Hepatocyte (in vitro differentiated cells): Measurements from ENCODE around the gene OBSL1. TPM values are rescaled to one million over a fixed set of nuclear protein-coding genes. Genes with fewer than 3 reads are reported as not detected.

Experiments used
- DNase-seq: peaks from one replicate; pipeline ENCODE4 v3.0.0-alpha.2; 2016; ENCODE audit warnings: low spot score
- H2AFZ ChIP-seq: fragments of 200-600 bp; sonication (generic); 2 replicates; pipeline ENCODE4 v1.6.0; 2016; ENCODE audit warnings: antibody characterized with exemption, mild to moderate bottlenecking
- H3K27ac ChIP-seq: fragments of 200-600 bp; sonication (generic); 2 replicates; pipeline ENCODE4 v1.5.1; 2016; ENCODE audit warnings: mild to moderate bottlenecking
- H3K27me3 ChIP-seq: fragments of 200-600 bp; sonication (generic); 2 replicates; pipeline ENCODE4 v1.6.1; 2016
- H3K36me3 ChIP-seq: fragments of 200-600 bp; sonication (generic); replicated peaks from 2 replicates; pipeline ENCODE4 v1.5.1; 2016; ENCODE audit warnings: low read depth; ENCODE audit not compliant: insufficient read depth
- H3K4me1 ChIP-seq: fragments of 200-600 bp; sonication (generic); 2 replicates; pipeline ENCODE4 v1.5.1; 2016; ENCODE audit warnings: mild to moderate bottlenecking, moderate library complexity; ENCODE audit not compliant: insufficient read depth
- H3K4me2 ChIP-seq: fragments of 200-600 bp; sonication (generic); 2 replicates; pipeline ENCODE4 v1.6.0; 2016
- H3K4me3 ChIP-seq: fragments of 200-600 bp; sonication (generic); 2 replicates; pipeline ENCODE4 v1.5.1; 2016; ENCODE audit warnings: mild to moderate bottlenecking
- H3K79me2 ChIP-seq: fragments of 200-600 bp; sonication (generic); 2 replicates; pipeline ENCODE4 v1.6.0; 2017; ENCODE audit warnings: mild to moderate bottlenecking
- H3K9me2 ChIP-seq: fragments of 200-600 bp; sonication (generic); replicated peaks from 2 replicates; pipeline ENCODE4 v1.6.0; 2017; ENCODE audit warnings: mild to moderate bottlenecking; ENCODE audit not compliant: insufficient read depth
- H3K9me3 ChIP-seq: fragments of 200-600 bp; sonication (generic); 2 replicates; pipeline ENCODE4 v1.5.1; 2016; ENCODE audit warnings: low read depth, mild to moderate bottlenecking
- H4K20me1 ChIP-seq: fragments of 200-600 bp; sonication (generic); 2 replicates; pipeline ENCODE4 v1.6.0; 2016; ENCODE audit warnings: mild to moderate bottlenecking; ENCODE audit not compliant: insufficient read depth, poor library complexity, severe bottlenecking
- EZH2 ChIP-seq: fragments of 200-600 bp; sonication (generic); IDR thresholded peaks from 2 replicates; pipeline ENCODE4 v1.6.1; 2016; ENCODE audit warnings: antibody characterized with exemption, mild to moderate bottlenecking, borderline replicate concordance
- EZH2phosphoT487 ChIP-seq: fragments of 200-600 bp; sonication (generic); IDR thresholded peaks from one replicate; pipeline ENCODE4 v1.6.1; 2018; ENCODE audit warnings: antibody characterized with exemption, mild to moderate bottlenecking, low read depth, moderate library complexity; ENCODE audit not compliant: unreplicated experiment, severe bottlenecking
- WGBS: methylation state at CpG from one replicate; pipeline ENCODE4 v1.1.6; 2016; ENCODE audit warnings: low lambda C conversion rate; ENCODE audit errors: missing lambda C conversion rate; 5-methylcytosine and 5-hydroxymethylcytosine counted together
- polyA plus RNA-seq: library from polyadenylated mRNA; unstranded; fragments of >200 nt; fragmentation: Nextera tagmentation; extraction: Ambion mirVana; gene quantifications from 2 replicates; pipeline ENCODE4 v1.2.1, GENCODE V29; 2016
- total RNA-seq: library from RNA; depleted of rRNA; stranded (reverse); fragments of >200 nt; gene quantifications from 2 replicates; pipeline ENCODE4 v1.2.3, GENCODE V29; 2014
- TF ChIP-seq, protein P1 (sequence below): fragments of 200-600 bp; sonication (generic); IDR thresholded peaks from 2 replicates; pipeline ENCODE4 v1.5.1; 2016; ENCODE audit warnings: antibody characterized with exemption, mild to moderate bottlenecking; ENCODE audit not compliant: poor library complexity

OBSL1 gene
- total and polyA plus RNA-seq, 2 experiments from 2014 or later: 61.0 to 84.6 TPM

DNA sequence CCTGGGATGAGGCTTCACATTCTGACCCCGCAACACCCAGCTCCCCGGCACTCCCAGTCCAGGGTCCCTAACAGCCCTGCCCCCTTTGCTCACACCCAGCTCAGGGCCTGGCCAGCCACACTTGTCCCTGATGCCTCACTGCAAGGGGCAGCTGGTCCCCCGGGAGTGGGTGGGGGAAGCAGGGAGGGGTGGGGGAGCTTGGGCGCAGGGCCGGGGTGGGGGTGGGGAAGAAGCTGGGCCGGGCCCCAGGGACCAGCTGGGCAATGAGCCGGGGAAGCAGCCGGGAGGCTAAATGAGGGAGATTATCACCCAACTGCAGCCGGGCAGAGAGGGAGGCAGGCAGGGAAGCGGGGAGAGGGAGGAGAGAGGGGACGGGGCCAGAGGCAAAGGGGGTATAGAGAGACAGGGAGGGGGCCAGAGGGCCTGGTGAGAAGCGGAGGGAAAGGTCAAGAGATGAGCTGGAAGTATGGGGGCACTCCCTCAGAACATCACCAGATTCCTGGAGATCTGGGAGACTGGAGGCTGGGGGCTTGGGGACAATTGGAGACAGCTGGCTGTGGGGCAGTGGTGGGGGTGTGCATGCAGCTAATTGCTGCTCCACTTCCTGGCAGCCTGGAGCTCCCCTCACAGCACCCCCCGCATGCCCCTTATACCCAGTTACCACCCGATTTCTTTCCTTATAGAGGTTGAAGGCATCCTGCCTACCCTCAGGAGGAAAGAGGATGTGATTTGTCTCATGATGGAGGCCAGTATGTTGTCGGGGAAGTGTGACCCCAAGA lies 59.6 kb downstream of the OBSL1 start:
- Histone ChIP-seq H2AFZ (no peak overlapping the region), H3K27ac (no peak overlapping the region), H3K4me3 (no peak overlapping the region), H3K9me2 (no peaks in the 10 kb centered on the region), H3K9me3 (no peaks in the 10 kb centered on the region), H3K4me1 (peaks cover 33% of the 10 kb centered on the region), H3K4me2 (no peak overlapping the region), H4K20me1 (no peaks in the 10 kb centered on the region), H3K27me3 (peaks cover 49% of the 10 kb centered on the region), H3K79me2 (no peaks in the 10 kb centered on the region), H3K36me3 (no peaks in the 10 kb centered on the region)
- no peak for TF ChIP-seq EZH2
- TF ChIP-seq, protein P1, sequence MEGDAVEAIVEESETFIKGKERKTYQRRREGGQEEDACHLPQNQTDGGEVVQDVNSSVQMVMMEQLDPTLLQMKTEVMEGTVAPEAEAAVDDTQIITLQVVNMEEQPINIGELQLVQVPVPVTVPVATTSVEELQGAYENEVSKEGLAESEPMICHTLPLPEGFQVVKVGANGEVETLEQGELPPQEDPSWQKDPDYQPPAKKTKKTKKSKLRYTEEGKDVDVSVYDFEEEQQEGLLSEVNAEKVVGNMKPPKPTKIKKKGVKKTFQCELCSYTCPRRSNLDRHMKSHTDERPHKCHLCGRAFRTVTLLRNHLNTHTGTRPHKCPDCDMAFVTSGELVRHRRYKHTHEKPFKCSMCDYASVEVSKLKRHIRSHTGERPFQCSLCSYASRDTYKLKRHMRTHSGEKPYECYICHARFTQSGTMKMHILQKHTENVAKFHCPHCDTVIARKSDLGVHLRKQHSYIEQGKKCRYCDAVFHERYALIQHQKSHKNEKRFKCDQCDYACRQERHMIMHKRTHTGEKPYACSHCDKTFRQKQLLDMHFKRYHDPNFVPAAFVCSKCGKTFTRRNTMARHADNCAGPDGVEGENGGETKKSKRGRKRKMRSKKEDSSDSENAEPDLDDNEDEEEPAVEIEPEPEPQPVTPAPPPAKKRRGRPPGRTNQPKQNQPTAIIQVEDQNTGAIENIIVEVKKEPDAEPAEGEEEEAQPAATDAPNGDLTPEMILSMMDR: no peak
- no peak for TF ChIP-seq EZH2phosphoT487
- WGBS: 52% methylated on average over 9 of the region's 15 CpGs
- DNase-seq: no peak

DNA sequence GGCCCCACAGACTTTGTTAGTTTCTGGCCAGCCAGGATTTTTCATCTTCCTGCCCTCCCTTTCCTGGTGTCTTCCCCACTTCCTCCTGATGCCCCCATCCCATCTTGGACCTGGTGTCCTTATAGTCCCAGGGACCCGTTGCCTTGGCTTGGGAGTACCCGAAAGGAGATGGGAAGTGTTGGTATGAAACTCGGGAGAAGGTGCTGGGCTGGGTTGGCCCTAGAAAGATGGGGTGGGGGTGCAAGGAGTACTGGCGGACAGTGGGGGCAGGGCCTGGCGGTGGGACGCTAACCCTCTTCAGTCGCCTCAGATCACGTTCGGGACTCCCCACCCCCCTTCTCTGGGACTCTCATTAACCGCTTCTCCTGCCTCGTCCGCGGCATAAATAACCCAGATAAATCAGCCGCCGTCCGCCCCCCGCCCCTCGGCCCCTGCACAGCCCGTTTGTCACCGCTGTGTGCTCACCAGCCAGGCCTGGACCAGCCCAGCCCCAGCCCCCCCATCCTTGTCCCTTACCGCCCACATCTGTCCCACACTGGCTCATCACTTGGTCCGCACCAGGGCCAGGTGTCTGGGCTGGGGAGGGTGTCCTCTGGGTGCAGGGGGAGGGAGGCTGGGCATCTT lies 60.7 kb downstream of the OBSL1 start:
- H3K4me2 ChIP-seq: peak overlapping the region; percentile 90
- H3K9me2 ChIP-seq: no peaks in the 10 kb centered on the region
- H3K27ac ChIP-seq: no peak overlapping the region
- H3K79me2 ChIP-seq: no peaks in the 10 kb centered on the region
- no peaks in the 10 kb centered on the region for H3K9me3 ChIP-seq
- H3K4me1 ChIP-seq: peaks cover 33% of the 10 kb centered on the region
- H2AFZ ChIP-seq: no peak overlapping the region
- 41% methylated on average over 12 of the region's 22 CpGs for WGBS
- no peaks in the 10 kb centered on the region for H3K36me3 ChIP-seq
- H3K27me3 ChIP-seq: peaks cover 38% of the 10 kb centered on the region
- DNase-seq: no peak
- TF ChIP-seq, protein P1: no peak
- TF ChIP-seq EZH2phosphoT487: no peak
- TF ChIP-seq EZH2: no peak
- no peaks in the 10 kb centered on the region for H4K20me1 ChIP-seq
- no peak overlapping the region for H3K4me3 ChIP-seq

DNA sequence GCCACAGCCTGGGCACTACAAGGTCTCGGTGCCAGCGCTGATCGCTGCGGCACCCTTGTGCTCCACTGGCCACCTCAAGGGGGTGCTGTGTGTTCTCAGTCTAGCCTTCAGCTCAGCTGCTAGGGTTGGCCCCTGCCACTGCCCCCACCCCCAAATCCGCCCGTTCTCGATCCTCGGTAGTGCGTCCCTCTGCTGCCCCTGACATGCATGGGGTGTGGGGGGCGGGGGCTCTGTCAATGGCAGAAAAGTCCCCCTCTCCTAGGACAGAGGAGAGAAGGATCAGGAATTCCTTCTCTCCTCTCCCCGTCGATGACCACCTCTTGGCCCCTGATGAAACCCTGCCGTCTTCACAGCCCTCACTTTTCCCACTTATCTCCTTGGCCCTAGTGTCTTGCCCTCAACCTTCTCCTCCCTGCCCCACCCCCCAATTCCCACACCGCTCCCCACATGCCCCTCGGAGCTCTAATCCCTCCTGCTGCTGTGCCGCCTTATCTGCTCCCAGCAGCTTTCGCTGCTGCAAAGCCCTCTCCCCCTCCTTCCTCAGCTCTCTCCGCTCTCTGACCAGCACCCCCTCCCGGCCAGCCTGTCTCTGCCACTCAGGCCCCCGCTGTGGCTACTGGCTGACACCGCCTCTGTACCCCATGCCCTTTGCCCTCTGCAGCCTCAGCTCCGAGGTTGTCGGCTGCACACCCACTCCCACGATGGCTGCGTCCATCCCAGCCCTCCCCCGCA lies 61.4 kb downstream of the OBSL1 start:
- no peak overlapping the region for H3K27ac ChIP-seq
- no peaks in the 10 kb centered on the region for H3K9me2 ChIP-seq
- H3K4me1 ChIP-seq: peaks cover 33% of the 10 kb centered on the region
- peak; percentile 82 for DNase-seq
- H3K36me3 ChIP-seq: no peaks in the 10 kb centered on the region
- peaks cover 31% of the 10 kb centered on the region for H3K27me3 ChIP-seq
- H3K4me2 ChIP-seq: peak overlapping the region; percentile 90
- WGBS: 7% methylated on average over 21 of the region's 26 CpGs
- no peaks in the 10 kb centered on the region for H3K79me2 ChIP-seq
- no peak overlapping the region for H2AFZ ChIP-seq
- H3K9me3 ChIP-seq: no peaks in the 10 kb centered on the region
- H4K20me1 ChIP-seq: no peaks in the 10 kb centered on the region
- H3K4me3 ChIP-seq: peak overlapping the region; percentile 24
- TF ChIP-seq, protein P1: peak; percentile 68
- no peak for TF ChIP-seq EZH2
- TF ChIP-seq EZH2phosphoT487: no peak
